Ovary (tissue), 3 donors: Measurements from ENCODE around the gene WWOX.

ENCODE experiments used
- POLR2A ChIP-seq: fragments of 450-650 bp; IDR thresholded peaks from one replicate; pipeline ENCODE4 v1.6.1; 2017; ENCODE audit warnings: antibody characterized with exemption, mild to moderate bottlenecking, moderate library complexity
- TF ChIP-seq, protein P1 (sequence below), 3 donors: fragments of 450-650 bp in 2 of 3; fragments of 200-600 bp in 1 of 3; IDR thresholded peaks; one replicate each; pipeline versions ENCODE4 v1.5.1 to v1.8.0; 2016 to 2022; ENCODE audit warnings: antibody characterized with exemption in 3 of 3, mild to moderate bottlenecking in 1 of 3
- donor health status: DM: no; HTN: no; CAD: no.

DNA sequence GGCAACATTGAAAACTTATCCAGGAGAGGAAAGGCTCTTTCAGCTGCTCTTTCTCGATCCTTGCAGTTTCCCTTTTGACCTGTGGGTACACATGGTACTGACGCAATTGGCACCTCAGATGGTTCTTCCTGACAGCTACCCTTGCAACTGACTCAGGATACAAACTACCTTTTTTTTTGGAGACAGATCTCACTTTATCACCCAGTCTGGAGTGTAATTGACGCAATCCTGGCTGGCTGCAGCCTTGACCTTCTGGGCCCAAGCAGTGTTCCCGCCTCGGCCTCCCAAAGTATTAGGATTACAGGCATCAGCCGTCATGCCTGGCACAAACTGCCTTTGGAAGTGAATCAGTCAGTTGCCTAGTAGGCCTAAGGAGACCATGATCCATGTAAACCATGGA, 607.2 kb downstream of the WWOX start:
- no peak for TF ChIP-seq POLR2A
- TF ChIP-seq, protein P1, sequence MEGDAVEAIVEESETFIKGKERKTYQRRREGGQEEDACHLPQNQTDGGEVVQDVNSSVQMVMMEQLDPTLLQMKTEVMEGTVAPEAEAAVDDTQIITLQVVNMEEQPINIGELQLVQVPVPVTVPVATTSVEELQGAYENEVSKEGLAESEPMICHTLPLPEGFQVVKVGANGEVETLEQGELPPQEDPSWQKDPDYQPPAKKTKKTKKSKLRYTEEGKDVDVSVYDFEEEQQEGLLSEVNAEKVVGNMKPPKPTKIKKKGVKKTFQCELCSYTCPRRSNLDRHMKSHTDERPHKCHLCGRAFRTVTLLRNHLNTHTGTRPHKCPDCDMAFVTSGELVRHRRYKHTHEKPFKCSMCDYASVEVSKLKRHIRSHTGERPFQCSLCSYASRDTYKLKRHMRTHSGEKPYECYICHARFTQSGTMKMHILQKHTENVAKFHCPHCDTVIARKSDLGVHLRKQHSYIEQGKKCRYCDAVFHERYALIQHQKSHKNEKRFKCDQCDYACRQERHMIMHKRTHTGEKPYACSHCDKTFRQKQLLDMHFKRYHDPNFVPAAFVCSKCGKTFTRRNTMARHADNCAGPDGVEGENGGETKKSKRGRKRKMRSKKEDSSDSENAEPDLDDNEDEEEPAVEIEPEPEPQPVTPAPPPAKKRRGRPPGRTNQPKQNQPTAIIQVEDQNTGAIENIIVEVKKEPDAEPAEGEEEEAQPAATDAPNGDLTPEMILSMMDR (IDR thresholded peaks at IDR 0.05): no peak
